Endothelial cell of umbilical vein (primary cell): ENCODE measurements around the gene ORAI3.

Experiments used
- CTCF ChIP-seq, 2 donors: IDR thresholded peaks; 1 replicate in 1 of 2; 2 replicates in 1 of 2; pipeline ENCODE4 v1.5.1; 2011; ENCODE audit warnings: low read length in 2 of 2, mild to moderate bottlenecking in 2 of 2, moderate library complexity in 2 of 2, control low read depth in 1 of 2, inconsistent platforms in 1 of 2, low read depth in 1 of 2; ENCODE audit not compliant: insufficient read depth in 1 of 2; ENCODE audit errors: extremely low read depth in 1 of 2
- EZH2 ChIP-seq: IDR thresholded peaks from 2 replicates; pipeline ENCODE4 v1.6.1; 2012; ENCODE audit warnings: borderline replicate concordance, low read depth, mild to moderate bottlenecking, moderate library complexity, low read length, inconsistent platforms; ENCODE audit not compliant: severe bottlenecking
- POLR2A ChIP-seq: IDR thresholded peaks from 2 replicates; pipeline ENCODE4 v1.6.1; 2012; ENCODE audit warnings: low read depth, mild to moderate bottlenecking, control low read depth, low read length

GRCh38 chr16:30918614-30919013, 30.3 kb upstream of the ORAI3 start:
- TF ChIP-seq CTCF (IDR thresholded peaks at IDR 0.05; ENCODE audit: extremely low read depth in 1 of 2, insufficient read depth in 1 of 2, low read depth in 1 of 2, low read length in 2 of 2) = no peak
- no peak for TF ChIP-seq EZH2
- TF ChIP-seq POLR2A = no peak
